HL-60 (cell line): ENCODE data around the gene ANO9.

Experiments used
- DNase-seq, 2 experiments: peaks; one replicate each; pipeline ENCODE4 v3.0.0-alpha.2; 2010 to 2020; ENCODE audit warnings: low read depth in 1 of 2, low spot score in 1 of 2
- H3K27ac ChIP-seq: fragments of 250-450 bp; sonication (Bioruptor Pico); replicated peaks from 2 replicates; pipeline ENCODE4 v1.5.1; 2020; ENCODE audit warnings: mild to moderate bottlenecking, moderate library complexity
- H3K27me3 ChIP-seq: fragments of 250-450 bp; sonication (Bioruptor Pico); 2 replicates; pipeline ENCODE4 v1.5.1; 2021; ENCODE audit warnings: mild to moderate bottlenecking, moderate library complexity; ENCODE audit not compliant: insufficient read depth, poor library complexity, severe bottlenecking
- H3K4me3 ChIP-seq: replicated peaks from 2 replicates; pipeline ENCODE4 v1.5.1; 2011; ENCODE audit warnings: mild to moderate bottlenecking, control low read depth, low read length; ENCODE audit not compliant: insufficient read depth
- GABPA ChIP-seq: IDR thresholded peaks from 2 replicates; pipeline ENCODE4 v1.6.1; 2012; ENCODE audit warnings: low read depth
- POLR2AphosphoS5 ChIP-seq: IDR thresholded peaks from 2 replicates; pipeline ENCODE4 v1.6.1; 2012; ENCODE audit warnings: low read depth
- SPI1 ChIP-seq: IDR thresholded peaks from 2 replicates; pipeline ENCODE4 v1.6.1; 2012; ENCODE audit warnings: low read depth, mild to moderate bottlenecking, borderline replicate concordance
- TF ChIP-seq, protein P1 (sequence below): IDR thresholded peaks from 2 replicates; pipeline ENCODE4 v1.6.1; 2012; ENCODE audit warnings: low read depth; ENCODE audit not compliant: insufficient replicate concordance
- TF ChIP-seq, protein P2 (sequence below): IDR thresholded peaks from one replicate; pipeline ENCODE4 v1.5.1; 2011; ENCODE audit warnings: low read length, control low read depth, inconsistent platforms; ENCODE audit not compliant: insufficient read depth

ANO9 gene

DNA sequence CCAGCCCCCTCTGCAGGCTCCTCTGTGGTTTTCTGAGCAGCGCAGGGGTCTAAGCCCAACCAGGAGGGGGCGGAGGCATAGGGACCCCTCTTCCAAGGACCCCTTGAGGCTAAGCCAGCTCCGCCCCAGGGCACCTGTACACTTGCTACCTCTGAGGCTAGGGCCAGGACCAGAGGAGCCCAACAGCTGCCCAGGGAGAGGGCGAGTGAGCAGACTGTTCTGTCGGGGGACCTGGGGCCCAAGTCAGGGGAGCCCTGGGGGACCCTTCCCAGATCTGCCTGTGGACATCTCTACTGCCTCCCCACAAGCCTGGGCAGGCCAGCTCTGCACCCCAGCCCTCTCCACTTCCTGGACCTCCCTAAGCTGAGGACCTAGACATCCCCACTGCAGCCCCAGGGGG lies 70.8 kb downstream of the ANO9 start:
- Histone ChIP-seq H3K4me3 (no peak overlapping the region), H3K27ac (no peak overlapping the region), H3K27me3 (peaks cover 44% of the 10 kb centered on the region)
- DNase-seq, result no peak
- TF ChIP-seq, protein P1, sequence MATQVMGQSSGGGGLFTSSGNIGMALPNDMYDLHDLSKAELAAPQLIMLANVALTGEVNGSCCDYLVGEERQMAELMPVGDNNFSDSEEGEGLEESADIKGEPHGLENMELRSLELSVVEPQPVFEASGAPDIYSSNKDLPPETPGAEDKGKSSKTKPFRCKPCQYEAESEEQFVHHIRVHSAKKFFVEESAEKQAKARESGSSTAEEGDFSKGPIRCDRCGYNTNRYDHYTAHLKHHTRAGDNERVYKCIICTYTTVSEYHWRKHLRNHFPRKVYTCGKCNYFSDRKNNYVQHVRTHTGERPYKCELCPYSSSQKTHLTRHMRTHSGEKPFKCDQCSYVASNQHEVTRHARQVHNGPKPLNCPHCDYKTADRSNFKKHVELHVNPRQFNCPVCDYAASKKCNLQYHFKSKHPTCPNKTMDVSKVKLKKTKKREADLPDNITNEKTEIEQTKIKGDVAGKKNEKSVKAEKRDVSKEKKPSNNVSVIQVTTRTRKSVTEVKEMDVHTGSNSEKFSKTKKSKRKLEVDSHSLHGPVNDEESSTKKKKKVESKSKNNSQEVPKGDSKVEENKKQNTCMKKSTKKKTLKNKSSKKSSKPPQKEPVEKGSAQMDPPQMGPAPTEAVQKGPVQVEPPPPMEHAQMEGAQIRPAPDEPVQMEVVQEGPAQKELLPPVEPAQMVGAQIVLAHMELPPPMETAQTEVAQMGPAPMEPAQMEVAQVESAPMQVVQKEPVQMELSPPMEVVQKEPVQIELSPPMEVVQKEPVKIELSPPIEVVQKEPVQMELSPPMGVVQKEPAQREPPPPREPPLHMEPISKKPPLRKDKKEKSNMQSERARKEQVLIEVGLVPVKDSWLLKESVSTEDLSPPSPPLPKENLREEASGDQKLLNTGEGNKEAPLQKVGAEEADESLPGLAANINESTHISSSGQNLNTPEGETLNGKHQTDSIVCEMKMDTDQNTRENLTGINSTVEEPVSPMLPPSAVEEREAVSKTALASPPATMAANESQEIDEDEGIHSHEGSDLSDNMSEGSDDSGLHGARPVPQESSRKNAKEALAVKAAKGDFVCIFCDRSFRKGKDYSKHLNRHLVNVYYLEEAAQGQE, result no peak
- TF ChIP-seq GABPA, result no peak
- TF ChIP-seq, protein P2, sequence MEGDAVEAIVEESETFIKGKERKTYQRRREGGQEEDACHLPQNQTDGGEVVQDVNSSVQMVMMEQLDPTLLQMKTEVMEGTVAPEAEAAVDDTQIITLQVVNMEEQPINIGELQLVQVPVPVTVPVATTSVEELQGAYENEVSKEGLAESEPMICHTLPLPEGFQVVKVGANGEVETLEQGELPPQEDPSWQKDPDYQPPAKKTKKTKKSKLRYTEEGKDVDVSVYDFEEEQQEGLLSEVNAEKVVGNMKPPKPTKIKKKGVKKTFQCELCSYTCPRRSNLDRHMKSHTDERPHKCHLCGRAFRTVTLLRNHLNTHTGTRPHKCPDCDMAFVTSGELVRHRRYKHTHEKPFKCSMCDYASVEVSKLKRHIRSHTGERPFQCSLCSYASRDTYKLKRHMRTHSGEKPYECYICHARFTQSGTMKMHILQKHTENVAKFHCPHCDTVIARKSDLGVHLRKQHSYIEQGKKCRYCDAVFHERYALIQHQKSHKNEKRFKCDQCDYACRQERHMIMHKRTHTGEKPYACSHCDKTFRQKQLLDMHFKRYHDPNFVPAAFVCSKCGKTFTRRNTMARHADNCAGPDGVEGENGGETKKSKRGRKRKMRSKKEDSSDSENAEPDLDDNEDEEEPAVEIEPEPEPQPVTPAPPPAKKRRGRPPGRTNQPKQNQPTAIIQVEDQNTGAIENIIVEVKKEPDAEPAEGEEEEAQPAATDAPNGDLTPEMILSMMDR, result no peak
- TF ChIP-seq POLR2AphosphoS5, result no peak
- TF ChIP-seq SPI1, result no peak

DNA sequence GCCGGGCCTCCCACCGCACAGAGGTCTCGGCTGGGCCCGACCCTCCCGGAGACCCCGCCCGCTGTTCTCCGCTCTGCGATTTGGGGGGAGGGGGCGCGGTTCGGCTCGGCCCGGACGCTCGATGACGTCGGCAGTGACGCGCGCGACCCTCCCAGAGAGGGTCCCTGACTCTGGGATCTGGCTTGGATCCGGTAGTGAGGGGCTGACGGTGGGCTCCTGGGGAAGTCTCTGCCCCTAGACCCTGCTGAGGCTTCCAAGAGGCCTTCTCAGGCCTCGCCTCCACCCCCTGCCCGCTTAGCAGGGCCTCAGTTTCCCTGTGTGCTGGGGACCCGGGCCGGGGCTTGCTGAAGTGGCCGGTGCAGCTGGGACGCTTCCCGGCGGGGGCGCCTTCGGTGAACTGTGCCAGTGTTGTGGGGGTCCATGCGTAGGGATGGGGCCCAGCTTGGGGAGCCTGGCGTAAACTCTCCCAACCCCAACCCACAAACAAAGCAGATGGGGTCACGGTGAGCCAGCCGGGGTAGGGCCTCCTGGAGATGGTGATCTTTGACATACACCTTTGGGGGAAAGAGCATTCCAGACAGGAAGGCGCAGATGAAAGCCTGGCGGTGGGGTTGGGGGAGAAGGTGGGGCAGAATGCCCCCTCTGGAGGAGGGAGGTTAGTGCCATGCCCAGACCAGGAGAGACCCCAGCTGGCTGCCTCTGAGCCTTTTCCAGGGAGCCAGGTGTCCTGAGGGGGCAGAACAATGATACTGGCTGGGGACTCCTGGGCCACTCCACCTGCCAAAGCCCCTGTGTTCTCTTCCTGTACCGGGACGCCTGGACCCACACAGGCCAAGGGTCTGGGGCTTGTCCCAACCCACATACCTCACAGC lies 71.5 kb downstream of the ANO9 start:
- no peak for TF ChIP-seq POLR2AphosphoS5
- no peak for TF ChIP-seq SPI1
- TF ChIP-seq, protein P1, result no peak
- TF ChIP-seq, protein P2, result no peak
- Histone ChIP-seq H3K27ac (no peak overlapping the region), H3K27me3 (peaks cover 46% of the 10 kb centered on the region), H3K4me3 (no peak overlapping the region)
- DNase-seq, result no peak

DNA sequence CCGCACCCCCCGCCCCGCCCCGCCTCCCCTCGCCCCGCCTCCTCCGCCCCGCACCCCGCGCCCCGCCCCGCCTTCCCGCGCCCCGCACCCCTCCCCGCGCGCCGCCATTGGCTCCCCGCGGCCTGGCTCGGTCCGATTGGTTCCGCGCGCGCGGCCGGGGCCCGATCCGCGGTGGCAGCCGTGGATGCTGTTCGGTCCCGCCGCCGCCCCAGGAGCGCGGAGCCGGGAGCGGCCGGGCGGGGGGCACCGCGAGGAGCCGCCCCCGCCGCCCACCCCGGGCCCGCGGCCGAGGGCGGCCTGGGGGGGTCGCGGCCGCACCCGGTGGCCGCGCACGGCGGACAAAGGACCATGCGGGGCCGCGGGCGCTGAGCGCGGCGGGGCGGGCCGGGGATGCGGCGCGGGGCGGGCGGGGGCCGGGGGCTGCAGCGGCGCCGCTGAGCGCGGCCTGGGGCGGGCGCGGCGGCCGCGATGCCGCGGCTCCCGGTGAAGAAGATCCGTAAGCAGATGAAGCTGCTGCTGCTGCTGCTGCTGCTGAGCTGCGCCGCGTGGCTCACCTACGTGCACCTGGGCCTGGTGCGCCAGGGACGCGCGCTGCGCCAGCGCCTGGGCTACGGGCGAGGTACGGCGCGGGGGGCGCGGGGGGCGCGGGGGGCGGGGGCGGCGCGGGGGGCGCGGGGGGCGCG lies 72.3 kb downstream of the ANO9 start, which contains the start of gene B4GALNT4:
TSS of gene B4GALNT4 (plus strand) at position 164 of the 683 bp plus-strand sequence. CDS start at position 469, 305 bp downstream.
- Histone ChIP-seq H3K4me3 (no peak within 1 kb of the TSS), H3K27me3 (peaks cover 46% of the 10 kb centered on the region), H3K27ac (no peak within 1 kb of the TSS)
- no peak for DNase-seq
- no peak for TF ChIP-seq POLR2AphosphoS5
- TF ChIP-seq, protein P1, result no peak
- TF ChIP-seq, protein P2, result no peak
- TF ChIP-seq SPI1, result no peak
- no peak for TF ChIP-seq GABPA
